HG02885 (cell line): ENCODE results near the gene UVRAG.
A peak's percentile ranks its signal among the peaks of the same experiment; 100 is the strongest.
"Not testable (repeated sequence)": the region's sequence is repeated elsewhere in the genome, so short reads cannot be mapped to it uniquely, and the experiment has no call there.

ENCODE experiments used
- ATAC-seq: cut with Tn5 transposase; IDR thresholded peaks from one replicate; pipeline ENCODE4 v1.9.1; 2021; ENCODE audit warnings: mild to moderate bottlenecking; ENCODE audit not compliant: unreplicated experiment, poor library complexity

The UVRAG gene

GRCh38 chr11:76047766-76048165 is 232.8 kb downstream of the UVRAG start:
- ATAC-seq, result no peak

GRCh38 chr11:76048763-76049162 is 233.8 kb downstream of the UVRAG start:
- no peak for ATAC-seq

GRCh38 chr11:76049511-76049910 is 234.5 kb downstream of the UVRAG start:
- ATAC-seq, result no peak

- ATAC-seq, result no peak
Measured at GRCh38 chr11:76051937-76052336, 236.9 kb downstream of the UVRAG start.

DNA sequence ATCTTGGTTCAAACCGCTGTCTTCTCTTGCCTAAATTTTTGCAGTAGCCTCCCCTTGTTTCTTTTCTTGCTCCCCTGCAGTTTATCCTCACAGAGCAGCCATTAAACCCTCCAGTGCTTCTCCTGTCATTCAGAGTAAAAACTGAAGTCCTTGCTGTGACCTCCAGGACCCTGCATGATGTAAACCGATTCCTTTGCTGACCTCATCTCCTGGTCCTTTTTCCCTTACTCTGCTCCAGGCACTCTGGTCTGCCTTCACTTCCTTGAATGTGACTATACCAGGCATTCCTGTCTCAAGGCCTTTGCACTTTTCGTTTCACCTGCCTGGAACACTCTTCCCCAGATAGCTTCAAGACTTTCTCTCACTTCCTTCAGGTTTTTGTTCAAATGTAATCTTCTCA is 239.3 kb downstream of the UVRAG start:
- ATAC-seq, result no peak

GRCh38 chr11:76056876-76057275 is 241.9 kb downstream of the UVRAG start:
- no peak for ATAC-seq

- ATAC-seq, result not testable (repeated sequence)
Measured at GRCh38 chr11:76060475-76061036, 245.5 kb downstream of the UVRAG start.

- peak; percentile 96 for ATAC-seq
Measured at GRCh38 chr11:76062733-76063132, 247.7 kb downstream of the UVRAG start.

- ATAC-seq, result no peak
Measured at GRCh38 chr11:76064192-76064591, 249.2 kb downstream of the UVRAG start.

DNA sequence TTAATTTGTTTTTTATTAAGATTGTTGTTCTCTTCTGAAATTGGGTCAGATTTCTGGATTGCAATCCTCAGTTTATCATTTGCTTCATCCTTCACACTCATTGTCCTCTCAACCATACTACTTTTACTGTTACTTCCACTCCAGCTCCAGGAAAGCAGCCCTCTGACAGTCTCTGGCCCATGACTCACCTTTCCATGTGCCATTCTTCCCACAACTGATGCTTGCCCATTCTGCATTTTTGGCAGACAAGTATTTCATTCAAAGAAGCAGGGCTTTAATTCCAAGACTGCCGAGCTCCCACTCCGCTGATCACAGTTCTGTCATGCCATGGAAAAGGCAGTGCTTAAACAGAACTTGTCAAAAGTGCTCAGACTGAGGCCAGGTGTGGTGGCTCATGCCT is 252.1 kb downstream of the UVRAG start:
- ATAC-seq, result no peak

- no peak for ATAC-seq
Measured at GRCh38 chr11:76069001-76069400, 254.0 kb downstream of the UVRAG start.

DNA sequence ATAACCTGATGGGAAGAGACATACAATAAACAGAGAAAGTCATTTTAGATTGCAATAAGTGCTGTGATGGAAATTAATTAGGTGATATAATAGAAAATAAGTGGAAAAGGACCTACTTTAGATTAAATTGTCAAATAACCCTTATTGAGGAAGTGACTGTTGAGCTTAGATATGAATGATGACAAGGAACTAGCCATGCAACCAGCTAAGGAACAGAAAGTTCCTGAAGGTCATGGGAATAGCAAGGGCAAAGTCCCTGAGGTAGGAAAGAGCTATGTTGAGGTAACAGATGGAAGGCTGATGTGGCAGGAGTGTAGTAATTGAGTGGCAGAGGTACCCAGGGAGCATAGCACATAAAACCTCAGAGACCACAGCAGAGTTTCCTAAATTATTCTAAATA is 256.1 kb downstream of the UVRAG start:
- ATAC-seq, result no peak

DNA sequence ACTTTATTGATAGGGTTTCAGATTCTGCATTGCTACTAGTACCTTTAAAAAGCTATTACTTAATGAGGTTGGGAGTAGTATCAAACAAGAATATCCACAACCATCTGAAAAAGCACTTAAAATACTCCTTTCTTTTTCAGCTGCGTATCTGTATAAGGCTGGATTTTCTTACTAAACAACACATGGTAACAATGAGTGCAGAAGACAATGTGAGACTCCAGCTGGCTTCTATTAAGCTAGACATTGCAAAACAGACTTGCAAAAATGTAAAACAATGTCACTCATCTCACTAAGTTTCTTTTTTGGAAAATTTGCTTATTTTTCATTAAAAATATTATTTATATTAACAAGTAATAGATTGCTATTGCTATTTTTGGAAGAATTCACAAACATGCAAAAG is 258.7 kb downstream of the UVRAG start:
- no peak for ATAC-seq

- no peak for ATAC-seq
Measured at GRCh38 chr11:76074148-76075095, 259.4 kb downstream of the UVRAG start.

DNA sequence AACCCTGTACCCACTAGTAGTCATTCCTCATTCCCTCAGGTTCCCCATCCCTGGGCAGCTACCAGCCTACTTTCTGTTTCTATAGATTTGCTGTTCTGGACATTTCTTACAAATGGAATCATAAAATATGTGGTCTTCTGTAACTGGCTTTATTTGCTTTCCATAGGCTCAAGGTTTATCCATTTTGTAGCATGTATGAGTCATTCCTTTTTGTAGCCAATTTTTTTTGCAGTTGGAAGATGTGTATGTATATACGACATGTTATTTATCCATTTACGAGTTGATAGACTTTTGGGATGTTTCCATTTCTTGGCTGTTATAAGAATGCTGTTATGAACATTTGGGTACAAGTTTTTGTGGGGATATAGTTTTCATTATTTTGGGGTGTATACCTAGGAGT is 260.7 kb downstream of the UVRAG start:
- ATAC-seq, result no peak

DNA sequence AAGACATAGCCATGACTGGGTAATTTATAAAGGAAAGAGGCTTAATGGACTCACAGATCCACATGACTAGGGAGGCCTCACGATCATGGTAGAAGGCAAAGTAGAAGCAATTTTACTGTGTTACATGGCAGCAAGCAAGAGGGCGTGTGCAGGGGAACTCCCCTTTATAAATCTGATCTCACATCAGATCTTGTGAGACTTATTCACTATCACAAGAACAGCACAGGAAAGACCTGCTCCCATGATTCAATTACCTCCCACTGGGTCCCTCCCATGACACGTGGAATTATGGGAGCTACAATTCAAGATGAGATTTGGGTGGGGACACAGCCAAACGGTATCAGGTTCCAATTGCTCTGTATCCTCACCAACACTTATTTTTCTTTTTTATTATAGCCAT is 261.2 kb downstream of the UVRAG start:
- not testable (repeated sequence) for ATAC-seq

GRCh38 chr11:76076749-76077148 is 261.7 kb downstream of the UVRAG start:
- ATAC-seq, result no peak

GRCh38 chr11:76077575-76078150 is 262.7 kb downstream of the UVRAG start:
- ATAC-seq, result no peak

DNA sequence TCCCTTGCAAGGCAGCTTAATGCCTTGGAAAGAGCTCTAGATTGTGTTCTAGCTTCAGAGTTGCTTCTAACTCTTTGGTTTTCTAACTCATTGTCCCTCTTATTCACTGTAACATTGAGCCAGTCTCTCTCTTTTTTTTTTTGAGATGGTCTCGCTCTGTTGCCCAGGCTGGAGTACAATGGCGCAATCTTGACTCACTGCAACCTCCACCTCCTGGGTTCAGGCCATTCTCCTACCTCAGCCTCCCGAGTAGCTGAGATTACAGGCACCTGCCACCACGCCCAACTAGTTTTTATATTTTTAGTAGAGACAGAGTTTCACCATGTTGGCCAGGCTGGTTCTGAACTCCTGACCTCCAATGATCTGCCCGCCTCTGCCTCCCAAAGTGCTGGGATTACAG is 266.1 kb downstream of the UVRAG start:
- not testable (repeated sequence) for ATAC-seq

DNA sequence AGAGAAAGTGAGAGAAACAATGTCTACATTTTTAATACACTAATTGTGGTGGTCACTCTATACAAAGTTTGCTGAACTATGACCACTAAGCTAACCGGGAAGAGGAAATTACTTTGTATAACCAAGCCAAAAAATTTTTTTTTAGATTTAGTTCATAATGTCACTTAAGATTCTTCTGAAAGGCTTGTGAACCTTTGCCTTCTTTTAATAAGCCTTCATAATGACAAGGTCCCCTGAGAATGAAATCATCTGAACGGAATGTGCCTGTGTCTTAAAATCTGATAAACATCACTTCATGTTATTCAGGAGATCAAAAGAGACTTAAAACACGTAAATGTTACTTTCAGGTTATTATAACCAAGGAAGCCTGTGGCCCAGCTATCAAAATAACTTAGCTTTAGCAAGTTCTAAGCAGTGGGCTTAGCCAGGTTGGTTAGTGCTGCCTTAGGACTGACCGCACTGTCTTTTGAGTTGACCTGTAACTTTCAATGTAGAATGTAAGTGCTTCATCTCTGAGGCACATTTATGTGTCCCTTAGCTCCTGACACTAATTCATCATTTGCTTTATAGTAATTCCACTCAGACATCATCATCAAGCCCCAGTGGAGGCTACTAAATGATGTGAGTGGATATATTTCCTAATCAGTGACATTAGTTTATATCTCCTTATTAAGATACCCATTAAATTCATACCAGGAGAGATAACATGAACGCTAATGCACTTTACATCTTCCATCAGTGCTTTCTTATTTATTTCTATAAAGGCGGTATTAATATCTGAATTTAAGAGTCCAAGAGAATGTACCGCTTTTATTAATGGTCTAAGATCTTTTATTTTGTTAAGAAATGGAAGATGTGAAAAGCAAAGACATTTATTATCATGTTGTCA is 268.8 kb downstream of the UVRAG start:
- ATAC-seq, result no peak
